Pulmonary artery endothelial cell (primary cell): ENCODE data around the gene ACTL7A. TPM values are rescaled to one million over a fixed set of nuclear protein-coding genes. Genes with fewer than 3 reads are reported as not detected.

Source experiments
- total RNA-seq: library from RNA; depleted of rRNA; stranded (reverse); fragments of >200 nt; gene quantifications from 2 replicates; pipeline ENCODE4 v1.2.3, GENCODE V29; 2014

ACTL7A gene
- total RNA-seq, 1 donor from 2014 or later: not detected

Other genes starting within 250 kb of the ACTL7A start
- gene ACTL7B, start 6.3 kb upstream of the ACTL7A start, total RNA-seq: under 0.01 TPM in 1 of 2 replicates, not detected in the other
- gene ELP1, start 71.9 kb downstream of the ACTL7A start, total RNA-seq: 30.8 and 43.5 TPM in 2 replicates
- gene ABITRAM, start 72.1 kb downstream of the ACTL7A start, total RNA-seq: 3.8 and 4.6 TPM in 2 replicates
- gene CTNNAL1, start 151.2 kb downstream of the ACTL7A start, total RNA-seq: 117 and 140 TPM in 2 replicates